ENCODE measurements around the gene ERRFI1.

ERRFI1 gene

DNA sequence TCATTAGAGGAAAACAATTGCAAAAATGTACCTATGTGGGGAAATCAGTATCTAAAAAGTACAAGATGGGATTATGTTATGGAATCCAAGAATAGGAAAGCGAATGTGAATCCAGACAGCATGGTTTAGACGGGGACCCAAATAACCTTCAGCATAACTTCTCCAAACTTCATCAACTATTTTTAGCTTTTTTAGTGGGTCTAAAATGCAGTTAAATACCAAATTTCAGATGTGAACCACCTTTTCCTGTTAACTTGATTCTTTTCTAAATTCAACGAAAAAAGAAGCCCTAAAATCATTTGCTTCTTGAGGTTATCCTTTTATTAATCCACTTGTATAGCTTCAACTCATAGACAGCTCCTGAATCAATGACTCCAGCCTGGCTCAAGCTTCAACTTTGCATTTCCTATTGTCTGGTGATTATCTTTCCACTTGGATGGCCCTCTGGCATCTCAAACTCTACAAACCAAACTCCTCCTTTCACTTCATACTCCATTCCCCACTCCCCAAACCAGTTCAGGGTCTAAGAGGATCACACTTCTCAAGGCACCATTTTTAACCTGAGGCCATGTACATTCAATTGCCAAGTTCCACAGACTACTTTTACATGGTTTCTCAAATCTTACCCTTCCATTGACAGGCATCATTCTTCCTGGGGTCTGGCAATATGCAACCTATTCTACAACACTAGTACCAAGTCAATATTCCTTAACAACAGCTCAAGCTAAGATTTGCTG is 7.4 kb downstream of the ERRFI1 start:
- peak overlapping the region; percentile 15 for H3K4me3 ChIP-seq (ENCODE audit: low read depth, low read length)
- no peak for DNase-seq (ENCODE audit: low read depth)
- TF ChIP-seq, protein P1, sequence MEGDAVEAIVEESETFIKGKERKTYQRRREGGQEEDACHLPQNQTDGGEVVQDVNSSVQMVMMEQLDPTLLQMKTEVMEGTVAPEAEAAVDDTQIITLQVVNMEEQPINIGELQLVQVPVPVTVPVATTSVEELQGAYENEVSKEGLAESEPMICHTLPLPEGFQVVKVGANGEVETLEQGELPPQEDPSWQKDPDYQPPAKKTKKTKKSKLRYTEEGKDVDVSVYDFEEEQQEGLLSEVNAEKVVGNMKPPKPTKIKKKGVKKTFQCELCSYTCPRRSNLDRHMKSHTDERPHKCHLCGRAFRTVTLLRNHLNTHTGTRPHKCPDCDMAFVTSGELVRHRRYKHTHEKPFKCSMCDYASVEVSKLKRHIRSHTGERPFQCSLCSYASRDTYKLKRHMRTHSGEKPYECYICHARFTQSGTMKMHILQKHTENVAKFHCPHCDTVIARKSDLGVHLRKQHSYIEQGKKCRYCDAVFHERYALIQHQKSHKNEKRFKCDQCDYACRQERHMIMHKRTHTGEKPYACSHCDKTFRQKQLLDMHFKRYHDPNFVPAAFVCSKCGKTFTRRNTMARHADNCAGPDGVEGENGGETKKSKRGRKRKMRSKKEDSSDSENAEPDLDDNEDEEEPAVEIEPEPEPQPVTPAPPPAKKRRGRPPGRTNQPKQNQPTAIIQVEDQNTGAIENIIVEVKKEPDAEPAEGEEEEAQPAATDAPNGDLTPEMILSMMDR (IDR thresholded peaks at IDR 0.05; ENCODE audit: control insufficient read depth, extremely low read depth, insufficient read depth): no peak

DNA sequence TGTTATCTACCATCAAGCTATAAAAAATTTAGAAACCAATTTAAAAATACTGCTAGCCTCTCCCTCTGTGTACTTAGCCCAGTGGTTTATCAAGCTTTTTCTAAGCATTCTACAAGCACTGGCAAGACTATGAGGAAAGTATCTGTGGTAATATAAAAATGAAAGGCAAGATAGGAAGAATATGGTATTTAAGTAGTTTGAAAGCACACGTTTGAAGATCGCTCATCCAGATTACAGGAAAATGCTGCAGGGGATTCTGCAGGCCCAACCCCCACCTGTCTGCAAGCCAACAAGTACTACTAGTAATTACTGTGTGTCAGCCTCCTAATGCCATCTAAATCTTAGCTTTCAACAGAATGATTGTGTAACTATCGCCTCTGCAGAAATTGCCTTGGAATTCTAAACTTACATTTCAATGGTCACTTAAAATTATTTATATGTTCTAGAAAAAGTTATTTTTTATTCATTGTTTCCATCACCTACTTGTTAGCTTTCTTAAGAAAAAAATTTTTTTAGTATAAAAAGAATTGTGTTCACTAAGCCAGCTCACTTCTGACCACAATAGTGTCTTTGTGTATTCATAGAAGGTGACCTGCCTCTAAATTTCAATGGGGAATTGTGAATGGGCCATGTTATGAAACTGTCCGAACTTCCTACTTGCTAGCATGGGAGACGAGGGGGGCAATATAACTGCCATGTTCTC is 8.5 kb downstream of the ERRFI1 start:
- TF ChIP-seq, protein P1 (IDR thresholded peaks at IDR 0.05; ENCODE audit: control insufficient read depth, extremely low read depth, insufficient read depth): no peak
- peak overlapping the region; percentile 15 for H3K4me3 ChIP-seq (ENCODE audit: low read depth, low read length)
- peak; percentile 61 for DNase-seq (ENCODE audit: low read depth)

DNA sequence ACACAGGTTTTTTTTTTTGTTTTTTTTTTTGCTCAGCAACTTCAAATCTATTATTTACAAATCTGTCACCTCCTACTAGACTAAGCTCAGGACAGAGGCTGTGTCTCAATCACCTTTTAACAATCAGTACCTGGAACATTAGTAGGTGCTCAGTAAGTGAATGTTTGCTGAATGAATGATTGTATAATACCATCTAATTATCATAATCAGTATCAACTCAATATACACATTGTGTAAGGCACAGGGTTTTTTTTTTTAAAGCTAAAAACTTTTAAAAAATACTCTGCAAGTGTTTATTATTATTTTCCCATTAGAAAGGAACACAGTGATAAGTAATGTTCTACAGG is 9.2 kb downstream of the ERRFI1 start:
- peak overlapping the region; percentile 35; the same call in 1 of the 2 replicates for H3K4me3 ChIP-seq (ENCODE audit: low read depth, low read length)
- DNase-seq (ENCODE audit: low read depth): no peak
- TF ChIP-seq, protein P1 (IDR thresholded peaks at IDR 0.05; ENCODE audit: control insufficient read depth, extremely low read depth, insufficient read depth): no peak

DNA sequence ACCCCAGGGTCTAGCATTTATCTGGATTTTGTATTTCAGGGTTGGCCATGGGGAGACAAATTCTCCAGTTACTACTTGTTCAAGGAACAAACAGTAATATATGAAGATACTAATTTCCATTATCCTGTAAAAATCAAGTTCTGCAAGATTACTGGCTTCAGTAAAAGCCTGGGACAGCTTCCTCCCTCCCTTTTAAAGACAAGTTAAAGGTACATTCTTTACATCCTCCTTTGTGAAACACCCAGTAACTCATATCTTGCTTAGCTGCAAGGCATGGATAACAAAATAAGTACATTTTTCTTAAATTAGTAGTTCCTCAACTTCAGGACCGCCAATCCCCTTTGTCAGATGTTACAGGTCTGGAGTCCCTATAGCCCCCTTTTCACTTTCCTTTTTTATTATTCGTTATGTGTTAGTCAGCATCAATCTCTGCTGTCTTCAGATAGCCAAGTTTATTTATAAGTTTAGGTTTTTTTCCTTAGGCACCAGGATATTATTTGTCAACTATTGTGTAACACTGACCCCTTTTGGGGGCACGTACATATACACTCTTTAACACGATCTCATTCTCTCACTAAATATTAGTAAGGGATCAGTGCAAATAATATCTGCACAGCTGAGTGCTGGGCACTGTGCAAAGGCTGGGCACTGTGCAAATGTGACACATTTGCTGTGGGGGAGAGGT is 9.8 kb downstream of the ERRFI1 start:
- no peak for DNase-seq (ENCODE audit: low read depth)
- H3K4me3 ChIP-seq (ENCODE audit: low read depth, low read length): peak overlapping the region; percentile 35
- TF ChIP-seq, protein P1 (IDR thresholded peaks at IDR 0.05; ENCODE audit: control insufficient read depth, extremely low read depth, insufficient read depth): peak; percentile 26; the same call in 1 of the 2 replicates

DNA sequence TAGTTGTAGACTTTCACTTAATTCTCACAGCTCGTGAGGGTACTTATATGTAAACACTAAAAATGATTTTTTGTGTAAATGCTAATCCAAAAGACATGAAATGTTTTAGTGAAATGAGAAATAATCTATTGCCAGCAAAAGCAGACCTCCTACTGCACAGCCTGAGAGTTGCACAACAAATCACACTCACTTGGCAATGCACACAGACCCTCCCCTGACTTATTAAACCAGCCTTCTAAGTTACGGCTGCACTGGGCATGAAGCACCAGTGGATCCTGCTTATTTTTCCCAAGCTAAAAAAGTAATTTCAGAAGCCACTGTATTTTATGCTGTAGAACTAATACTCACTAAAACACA is 10.3 kb downstream of the ERRFI1 start:
- H3K4me3 ChIP-seq (ENCODE audit: low read depth, low read length): peak overlapping the region; percentile 35
- DNase-seq (ENCODE audit: low read depth): peak; percentile 52
- TF ChIP-seq, protein P1 (IDR thresholded peaks at IDR 0.05; ENCODE audit: control insufficient read depth, extremely low read depth, insufficient read depth): no peak

DNA sequence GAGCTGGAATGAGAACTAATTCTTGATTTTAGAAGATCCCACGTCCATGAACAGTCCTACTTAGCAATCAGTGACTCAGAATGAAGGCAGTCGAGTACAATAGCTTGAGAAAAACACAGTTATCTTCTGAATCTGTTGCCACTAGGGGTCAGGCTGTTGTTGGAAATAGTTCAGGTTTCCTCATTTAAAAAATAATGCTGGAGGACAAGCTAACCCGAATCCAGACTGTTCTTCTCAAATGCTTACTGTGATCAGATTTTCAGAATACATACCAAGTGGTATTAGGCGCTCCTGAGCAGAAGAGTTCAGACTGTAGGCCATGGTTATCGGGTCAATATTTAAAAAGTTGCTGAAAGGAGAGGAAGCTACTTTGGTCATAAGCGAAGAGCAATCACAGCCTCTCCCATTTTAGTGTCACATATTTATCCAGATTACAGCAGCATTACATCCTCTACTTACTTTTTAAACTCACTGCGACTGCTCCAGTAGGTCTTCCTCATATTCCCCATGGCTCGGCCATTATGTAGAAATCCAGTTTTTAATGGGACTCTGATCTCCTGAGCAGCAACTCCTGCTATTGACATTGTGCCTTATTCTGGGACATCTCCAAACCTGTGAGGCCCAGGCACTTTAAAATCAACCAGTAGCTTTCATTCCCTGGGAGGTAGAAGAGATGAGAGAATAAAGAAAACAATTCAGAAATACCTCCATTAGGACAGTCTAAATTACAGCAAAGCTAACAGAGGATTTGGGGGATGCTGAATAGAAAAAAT is 10.9 kb downstream of the ERRFI1 start:
- H3K4me3 ChIP-seq (ENCODE audit: low read depth, low read length): peak overlapping the region; percentile 35
- TF ChIP-seq, protein P1 (IDR thresholded peaks at IDR 0.05; ENCODE audit: control insufficient read depth, extremely low read depth, insufficient read depth): peak; percentile 71
- DNase-seq (ENCODE audit: low read depth): peak; percentile 59
